ENCODE measurements around the gene DNM1L. TPM values are rescaled to one million over a fixed set of nuclear protein-coding genes. Genes with fewer than 3 reads are reported as not detected.

DNM1L gene
- total RNA-seq, 1 experiment from 2014 or later, result 79.8 TPM

GRCh38 chr12:32651151-32651955, 27.7 kb upstream of the DNM1L start:
- no peak overlapping the region for H3K4me3 Mint-ChIP-seq
- Histone ChIP-seq H2BK15ac (ENCODE audit: low read depth, low read length) (no peak overlapping the region), H4K5ac (ENCODE audit: insufficient read length, low read depth, low read length) (no peak overlapping the region), H2BK20ac (ENCODE audit: low read depth, low read length, poor library complexity, severe bottlenecking) (no peak overlapping the region), H3K79me1 (ENCODE audit: insufficient read depth, low read depth, low read length, poor library complexity, severe bottlenecking) (no peaks in the 10 kb centered on the region), H2BK5ac (ENCODE audit: insufficient read length, low read length) (no peak overlapping the region), H3K27ac (ENCODE audit: insufficient read length, low read depth, low read length) (no peak overlapping the region), H3K4me1 (ENCODE audit: insufficient read depth, low read length) (no peaks in the 10 kb centered on the region), H3K9me3 (ENCODE audit: control insufficient read depth, low read depth, low read length) (no peaks in the 10 kb centered on the region), H3K23me2 (ENCODE audit: insufficient read length, low read depth, low read length, poor library complexity, severe bottlenecking) (no peaks in the 10 kb centered on the region), H3K23ac (ENCODE audit: insufficient read length, low read depth, low read length) (no peak overlapping the region), H3K14ac (ENCODE audit: insufficient read depth, low read length) (no peak overlapping the region), H3K27me3 (ENCODE audit: insufficient read depth, low read length) (no peaks in the 10 kb centered on the region), H3K4ac (ENCODE audit: low read depth, low read length) (no peak overlapping the region), H3K18ac (ENCODE audit: insufficient read length, low read depth, low read length) (no peak overlapping the region), H4K20me1 (ENCODE audit: control insufficient read depth, insufficient read depth, insufficient read length) (no peaks in the 10 kb centered on the region), H4K8ac (replicated peaks; ENCODE audit: insufficient read length, low read depth, low read length) (no peak overlapping the region), H3K56ac (ENCODE audit: insufficient read length, low read depth, low read length) (no peak overlapping the region), H3K4me2 (ENCODE audit: insufficient read depth, insufficient read length, low read length) (no peak overlapping the region), H2BK12ac (ENCODE audit: insufficient read length, low read depth, low read length) (no peak overlapping the region), H3K9ac (ENCODE audit: extremely low read depth, insufficient read length, low read length) (no peak overlapping the region), H2AFZ (ENCODE audit: low read length) (no peak overlapping the region), H3K79me2 (ENCODE audit: insufficient read depth, low read length) (no peaks in the 10 kb centered on the region), H3T11ph (ENCODE audit: low read length) (no peak overlapping the region), H2AK5ac (ENCODE audit: insufficient read length, low read length) (no peak overlapping the region), H4K91ac (ENCODE audit: insufficient read length, low read depth, low read length) (no peak overlapping the region), H2BK120ac (ENCODE audit: low read depth, low read length, poor library complexity, severe bottlenecking) (no peak overlapping the region)
- H3K27me3 Mint-ChIP-seq (ENCODE audit: low read depth), result no peaks in the 10 kb centered on the region
- H3K36me3 Mint-ChIP-seq (ENCODE audit: insufficient read depth in 1 of 3, low read depth in 3 of 3), result no peaks in the 10 kb centered on the region
- no peaks in the 10 kb centered on the region for H3K4me1 Mint-ChIP-seq
- peaks cover 0 to 3% of the 10 kb centered on the region in 2 experiments; a peak in 1 of 5 replicates for H3K9me3 Mint-ChIP-seq
- TF ChIP-seq CTCF (conservative IDR thresholded peaks at IDR 0.05), result no peak
- no peak for DNase-seq
- no CpG with 5 or more reads among the region's 5 CpGs for WGBS (ENCODE audit: extremely low coverage, insufficient read length, low lambda C conversion rate)
- H3K27ac Mint-ChIP-seq, result no peak overlapping the region

All from H9 (cell line).